Activated CD8-positive, alpha-beta memory T cell treated with anti-CD3 and anti-CD28 coated beads for 1 hour (primary cell): ENCODE results near the gene PCYT1A.
"Not testable (repeated sequence)": the region's sequence is repeated elsewhere in the genome, so short reads cannot be mapped to it uniquely, and the experiment has no call there.

Source experiments
- DNase-seq, 2 donors: peaks; one replicate each; pipeline ENCODE4 v3.0.0-alpha.2; 2020; ENCODE audit warnings: low read depth in 1 of 2; ENCODE audit errors: extremely low read depth in 1 of 2

Gene PCYT1A

GRCh38 chr3:196194542-196194915 is 93.0 kb downstream of the PCYT1A start:
- DNase-seq = no peak

GRCh38 chr3:196193736-196194541 is 93.6 kb downstream of the PCYT1A start:
- DNase-seq = no peak

- DNase-seq = no peak
Observed at GRCh38 chr3:196193133-196193735, 94.3 kb downstream of the PCYT1A start.

GRCh38 chr3:196192524-196193051 is 94.9 kb downstream of the PCYT1A start:
- DNase-seq = no peak

- DNase-seq = no peak
Observed at GRCh38 chr3:196192036-196192523, 95.4 kb downstream of the PCYT1A start.

- no peak for DNase-seq
Observed at GRCh38 chr3:196189566-196190347, 97.8 kb downstream of the PCYT1A start.

- DNase-seq = no peak
Observed at GRCh38 chr3:196186651-196187573, 100.6 kb downstream of the PCYT1A start.

- no peak for DNase-seq
Observed at GRCh38 chr3:196184881-196185280, 102.6 kb downstream of the PCYT1A start.

GRCh38 chr3:196184169-196184432 is 103.4 kb downstream of the PCYT1A start:
- not testable (repeated sequence) for DNase-seq

- DNase-seq = no peak
Observed at GRCh38 chr3:196181127-196181546, 106.4 kb downstream of the PCYT1A start.

GRCh38 chr3:196180346-196180745 is 107.2 kb downstream of the PCYT1A start:
- no peak for DNase-seq
